GM12801 (cell line): ENCODE results near the gene AHSA1.

Source experiments
- CTCF ChIP-seq: IDR thresholded peaks from one replicate; pipeline ENCODE4 v1.5.1; 2011; ENCODE audit warnings: control low read depth; ENCODE audit not compliant: insufficient read length; ENCODE audit errors: extremely low read depth

The AHSA1 gene

GRCh38 chr14:77489041-77489440 is 31.1 kb downstream of the AHSA1 start:
- no peak for TF ChIP-seq CTCF

- TF ChIP-seq CTCF, result no peak
Observed at GRCh38 chr14:77490347-77490986, 32.6 kb downstream of the AHSA1 start.

GRCh38 chr14:77491056-77491455 is 33.2 kb downstream of the AHSA1 start:
- TF ChIP-seq CTCF, result no peak

GRCh38 chr14:77495334-77495733 is 37.4 kb downstream of the AHSA1 start:
- no peak for TF ChIP-seq CTCF

- no peak for TF ChIP-seq CTCF
Observed at GRCh38 chr14:77498120-77498979, 40.5 kb downstream of the AHSA1 start, which contains the start of gene ISM2. TSS of gene ISM2 (minus strand) at chr14:77498816. CDS start at chr14:77498793, 23 bp downstream.

- TF ChIP-seq CTCF, result no peak
Observed at GRCh38 chr14:77498984-77499527, 41.2 kb downstream of the AHSA1 start.

- no peak for TF ChIP-seq CTCF
Observed at GRCh38 chr14:77502109-77502782, 44.4 kb downstream of the AHSA1 start.
